ENCODE measurements around the gene LUZP2. TPM values are rescaled to one million over a fixed set of nuclear protein-coding genes. Genes with fewer than 3 reads are reported as not detected.

LUZP2 gene
- total and polyA plus RNA-seq, 2 of the 8 experiments (the other 6 are each of a cell fraction or from before 2014, with no cell fraction given), result 0.79 to 1.5 TPM

DNA sequence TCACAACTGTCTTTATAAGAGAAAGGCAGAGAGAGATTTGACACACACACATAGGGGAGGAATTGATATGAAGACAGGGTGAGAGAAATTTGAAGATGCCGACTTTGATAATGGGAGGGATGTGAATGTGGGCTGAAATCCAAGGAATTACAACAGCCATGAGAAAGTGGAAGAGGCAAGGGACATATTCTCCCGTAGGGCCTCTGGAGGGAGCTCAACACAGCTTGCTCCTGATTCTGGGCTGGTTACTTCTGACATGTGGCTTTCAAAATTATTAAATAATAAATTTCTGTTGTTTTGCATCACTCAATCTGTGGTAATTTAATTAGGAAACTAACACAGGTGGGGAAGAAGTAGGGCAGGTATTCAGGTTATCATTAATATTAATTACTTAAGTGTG lies 282.9 kb downstream of the LUZP2 start:
- Histone ChIP-seq H3K4me2 (ENCODE audit: insufficient read depth in 1 of 2, low read depth in 2 of 2, low read length in 2 of 2) (no peak overlapping the region), H3K36me3 (ENCODE audit: control insufficient read depth in 2 of 4, insufficient read depth in 4 of 4, low read length in 3 of 4) (no peaks in the 10 kb centered on the region), H3K9me3 (ENCODE audit: insufficient read depth in 2 of 2, low read depth in 1 of 2, low read length in 1 of 2) (no peaks in the 10 kb centered on the region), H2AK5ac (ENCODE audit: low read depth, low read length) (no peak overlapping the region), H3K4me3 (ENCODE audit: extremely low read depth in 1 of 4, insufficient read depth in 2 of 4, low read depth in 3 of 4, low read length in 4 of 4) (no peak overlapping the region), H3K18ac (ENCODE audit: extremely low read depth, low read length) (no peak overlapping the region), H4K91ac (replicated peaks; ENCODE audit: insufficient read length, low read length) (no peak overlapping the region), H2BK5ac (ENCODE audit: low read depth, low read length) (no peak overlapping the region), H3K79me1 (ENCODE audit: low read depth, low read length) (no peaks in the 10 kb centered on the region), H3K79me2 (ENCODE audit: control insufficient read depth in 1 of 2, insufficient read depth in 2 of 2, low read length in 2 of 2) (no peaks in the 10 kb centered on the region), H4K8ac (ENCODE audit: extremely low read depth, insufficient read depth, low read length) (no peak overlapping the region), H3K14ac (ENCODE audit: insufficient read length) (no peak overlapping the region), H2AFZ (ENCODE audit: low read length) (no peak overlapping the region), H2BK120ac (replicated peaks; ENCODE audit: low read depth, low read length) (no peak overlapping the region), H3K27me3 (replicated peaks in 1 of 4; ENCODE audit: control insufficient read depth in 3 of 4, extremely low read depth in 1 of 4, insufficient read depth in 3 of 4, low read length in 3 of 4) (no peaks in the 10 kb centered on the region), H3K23ac (ENCODE audit: insufficient read length) (no peak overlapping the region), H4K20me1 (replicated peaks in 1 of 2; ENCODE audit: control insufficient read depth in 1 of 2, insufficient read depth in 2 of 2, low read length in 2 of 2) (no peaks in the 10 kb centered on the region), H2BK20ac (ENCODE audit: low read length) (no peak overlapping the region), H3K4ac (replicated peaks; ENCODE audit: insufficient read length, low read depth, low read length) (no peak overlapping the region), H3K56ac (replicated peaks; ENCODE audit: insufficient read length, low read depth, low read length) (no peak overlapping the region), H3K4me1 (replicated peaks in 1 of 4; ENCODE audit: control insufficient read depth in 3 of 4, insufficient read depth in 4 of 4, low read length in 3 of 4) (peaks cover 0 to 6% (median 3%) of the 10 kb centered on the region in 4 experiments; a peak in 2 of 7 replicates), H3K23me2 (ENCODE audit: low read depth, low read length) (no peaks in the 10 kb centered on the region), H4K5ac (ENCODE audit: insufficient read length, low read depth, low read length) (no peak overlapping the region), H2BK15ac (ENCODE audit: low read length) (no peak overlapping the region), H3K27ac (ENCODE audit: low read depth, low read length) (no peak overlapping the region), H3K9ac (replicated peaks in 1 of 4; ENCODE audit: extremely low read depth in 1 of 4, low read depth in 3 of 4, low read length in 3 of 4) (no peak overlapping the region), H2BK12ac (ENCODE audit: low read depth, low read length) (no peak overlapping the region)
- ChIA-PET CTCF (ENCODE audit: partially characterized antibody) (interaction anchor here (0.7 to 2.3 kb wide), 7 partner anchors 10 to 636 kb away, joined by 3 to 11 read pairs (median 3); no protein-coding TSS in a partner anchor), POLR2A (ENCODE audit: partially characterized antibody) (no interaction called here)
- TF ChIP-seq RAD21 (IDR thresholded peaks at IDR 0.05 in 1 of 2, conservative IDR thresholded peaks at IDR 0.05 in 1 of 2; ENCODE audit: low read depth in 2 of 2, low read length in 2 of 2) (peak; percentile 67), BRCA1 (IDR thresholded peaks at IDR 0.05; ENCODE audit: low read depth, low read length) (no peak)
- TF ChIP-seq, protein P1, sequence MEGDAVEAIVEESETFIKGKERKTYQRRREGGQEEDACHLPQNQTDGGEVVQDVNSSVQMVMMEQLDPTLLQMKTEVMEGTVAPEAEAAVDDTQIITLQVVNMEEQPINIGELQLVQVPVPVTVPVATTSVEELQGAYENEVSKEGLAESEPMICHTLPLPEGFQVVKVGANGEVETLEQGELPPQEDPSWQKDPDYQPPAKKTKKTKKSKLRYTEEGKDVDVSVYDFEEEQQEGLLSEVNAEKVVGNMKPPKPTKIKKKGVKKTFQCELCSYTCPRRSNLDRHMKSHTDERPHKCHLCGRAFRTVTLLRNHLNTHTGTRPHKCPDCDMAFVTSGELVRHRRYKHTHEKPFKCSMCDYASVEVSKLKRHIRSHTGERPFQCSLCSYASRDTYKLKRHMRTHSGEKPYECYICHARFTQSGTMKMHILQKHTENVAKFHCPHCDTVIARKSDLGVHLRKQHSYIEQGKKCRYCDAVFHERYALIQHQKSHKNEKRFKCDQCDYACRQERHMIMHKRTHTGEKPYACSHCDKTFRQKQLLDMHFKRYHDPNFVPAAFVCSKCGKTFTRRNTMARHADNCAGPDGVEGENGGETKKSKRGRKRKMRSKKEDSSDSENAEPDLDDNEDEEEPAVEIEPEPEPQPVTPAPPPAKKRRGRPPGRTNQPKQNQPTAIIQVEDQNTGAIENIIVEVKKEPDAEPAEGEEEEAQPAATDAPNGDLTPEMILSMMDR (IDR thresholded peaks at IDR 0.05; ENCODE audit: control extremely low read depth in 1 of 3, insufficient read depth in 1 of 3, low read depth in 1 of 3, low read length in 3 of 3), result peak; percentile 25 to 59 (median 42)
- FAIRE-seq (no peak), DNase-seq (ENCODE audit: low read depth in 1 of 2, low spot score in 2 of 2) (no peak)
- WGBS, 2 experiments (ENCODE audit: extremely low coverage in 1 of 2, insufficient coverage in 1 of 2, insufficient read length in 1 of 2, insufficient replicate concordance in 2 of 2, low coverage in 1 of 2, low lambda C conversion rate in 2 of 2, missing lambda C conversion rate in 1 of 2), result 88% methylated on average over 2 of the region's 2 CpGs; no CpG with 5 or more reads in 1 of the 2 experiments

All from H1 (cell line).